Measurements from ENCODE around the gene THSD4.

The THSD4 gene

DNA sequence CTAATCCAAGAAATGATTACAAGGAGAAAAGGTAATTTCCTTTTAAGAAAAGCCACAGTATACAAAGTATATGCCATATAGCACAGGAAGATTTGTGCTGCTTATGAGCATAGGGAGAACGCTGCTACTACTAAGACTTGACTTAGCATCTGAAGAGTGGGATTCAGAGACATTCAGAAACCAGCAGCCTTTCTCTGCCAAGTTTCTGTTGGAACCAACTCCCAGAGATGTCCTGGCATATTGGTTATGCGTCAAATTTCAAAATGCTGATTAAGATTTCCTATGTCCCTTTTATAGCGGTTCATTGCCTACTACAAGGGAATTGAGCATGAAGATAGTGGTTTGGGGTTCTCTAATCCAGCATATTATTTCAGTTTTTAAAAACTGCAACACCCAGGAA lies 700.0 kb downstream of the THSD4 start:
- Histone ChIP-seq H3K9me2 (replicated peaks; ENCODE audit: control insufficient read depth, low read length) (no peaks in the 10 kb centered on the region), H3K9me3 (ENCODE audit: control insufficient read depth, insufficient read depth, low read length) (no peaks in the 10 kb centered on the region), H3K27ac (ENCODE audit: low read depth, low read length) (no peak overlapping the region), H3K79me2 (ENCODE audit: control insufficient read depth, low read length) (no peaks in the 10 kb centered on the region), H3K4me2 (ENCODE audit: low read length) (no peak overlapping the region), H4K20me1 (ENCODE audit: control insufficient read depth, insufficient read depth, low read depth, low read length) (no peaks in the 10 kb centered on the region), H3F3A (ENCODE audit: control insufficient read depth, insufficient read depth) (no peaks in the 10 kb centered on the region), H3K4me1 (ENCODE audit: control insufficient read depth, low read length) (no peaks in the 10 kb centered on the region), H3K4me3 (ENCODE audit: low read length) (no peak overlapping the region), H3K27me3 (ENCODE audit: control insufficient read depth, low read length) (no peaks in the 10 kb centered on the region), H3K36me3 (ENCODE audit: control insufficient read depth, low read length) (no peaks in the 10 kb centered on the region)
- TF ChIP-seq, protein P1, sequence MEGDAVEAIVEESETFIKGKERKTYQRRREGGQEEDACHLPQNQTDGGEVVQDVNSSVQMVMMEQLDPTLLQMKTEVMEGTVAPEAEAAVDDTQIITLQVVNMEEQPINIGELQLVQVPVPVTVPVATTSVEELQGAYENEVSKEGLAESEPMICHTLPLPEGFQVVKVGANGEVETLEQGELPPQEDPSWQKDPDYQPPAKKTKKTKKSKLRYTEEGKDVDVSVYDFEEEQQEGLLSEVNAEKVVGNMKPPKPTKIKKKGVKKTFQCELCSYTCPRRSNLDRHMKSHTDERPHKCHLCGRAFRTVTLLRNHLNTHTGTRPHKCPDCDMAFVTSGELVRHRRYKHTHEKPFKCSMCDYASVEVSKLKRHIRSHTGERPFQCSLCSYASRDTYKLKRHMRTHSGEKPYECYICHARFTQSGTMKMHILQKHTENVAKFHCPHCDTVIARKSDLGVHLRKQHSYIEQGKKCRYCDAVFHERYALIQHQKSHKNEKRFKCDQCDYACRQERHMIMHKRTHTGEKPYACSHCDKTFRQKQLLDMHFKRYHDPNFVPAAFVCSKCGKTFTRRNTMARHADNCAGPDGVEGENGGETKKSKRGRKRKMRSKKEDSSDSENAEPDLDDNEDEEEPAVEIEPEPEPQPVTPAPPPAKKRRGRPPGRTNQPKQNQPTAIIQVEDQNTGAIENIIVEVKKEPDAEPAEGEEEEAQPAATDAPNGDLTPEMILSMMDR (IDR thresholded peaks at IDR 0.05; ENCODE audit: low read depth, low read length, poor library complexity, severe bottlenecking), result no peak
- TF ChIP-seq EZH2phosphoT487 (IDR thresholded peaks at IDR 0.05; ENCODE audit: borderline replicate concordance, low read length), result no peak

DNA sequence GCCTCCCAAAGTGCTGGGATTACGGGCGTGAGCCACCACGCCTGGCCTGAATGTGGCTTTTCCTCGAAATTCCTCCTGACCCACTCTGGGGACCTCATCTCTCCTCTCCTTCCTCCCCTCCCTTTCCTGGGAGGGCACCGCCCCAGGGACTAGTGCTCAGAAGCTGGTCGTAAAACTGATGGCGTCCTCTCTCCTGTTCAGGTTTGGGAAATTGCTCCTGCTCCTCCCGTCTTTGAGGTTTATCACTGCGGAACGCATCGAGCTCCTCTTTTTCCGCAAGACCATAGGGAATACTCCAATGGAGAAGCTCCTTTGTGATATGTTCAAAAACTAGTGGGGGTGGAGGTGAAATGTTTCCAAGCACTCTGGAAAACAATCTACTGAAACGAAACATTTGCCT lies 702.1 kb downstream of the THSD4 start:
- H3F3A ChIP-seq (ENCODE audit: control insufficient read depth, insufficient read depth), result no peaks in the 10 kb centered on the region
- no peak overlapping the region for H3K4me2 ChIP-seq (ENCODE audit: low read length)
- H3K4me1 ChIP-seq (ENCODE audit: control insufficient read depth, low read length), result no peaks in the 10 kb centered on the region
- H3K79me2 ChIP-seq (ENCODE audit: control insufficient read depth, low read length), result no peaks in the 10 kb centered on the region
- no peak overlapping the region for H3K27ac ChIP-seq (ENCODE audit: low read depth, low read length)
- no peaks in the 10 kb centered on the region for H3K9me3 ChIP-seq (ENCODE audit: control insufficient read depth, insufficient read depth, low read length)
- no peaks in the 10 kb centered on the region for H3K9me2 ChIP-seq (replicated peaks; ENCODE audit: control insufficient read depth, low read length)
- no peak overlapping the region for H3K4me3 ChIP-seq (ENCODE audit: low read length)
- no peak for TF ChIP-seq EZH2phosphoT487 (IDR thresholded peaks at IDR 0.05; ENCODE audit: borderline replicate concordance, low read length)
- TF ChIP-seq, protein P1 (IDR thresholded peaks at IDR 0.05; ENCODE audit: low read depth, low read length, poor library complexity, severe bottlenecking), result no peak
- peaks cover 2% of the 10 kb centered on the region; the same call in 1 of the 2 replicates for H3K36me3 ChIP-seq (ENCODE audit: control insufficient read depth, low read length)
- H3K27me3 ChIP-seq (ENCODE audit: control insufficient read depth, low read length), result no peaks in the 10 kb centered on the region
- no peaks in the 10 kb centered on the region for H4K20me1 ChIP-seq (ENCODE audit: control insufficient read depth, insufficient read depth, low read depth, low read length)

DNA sequence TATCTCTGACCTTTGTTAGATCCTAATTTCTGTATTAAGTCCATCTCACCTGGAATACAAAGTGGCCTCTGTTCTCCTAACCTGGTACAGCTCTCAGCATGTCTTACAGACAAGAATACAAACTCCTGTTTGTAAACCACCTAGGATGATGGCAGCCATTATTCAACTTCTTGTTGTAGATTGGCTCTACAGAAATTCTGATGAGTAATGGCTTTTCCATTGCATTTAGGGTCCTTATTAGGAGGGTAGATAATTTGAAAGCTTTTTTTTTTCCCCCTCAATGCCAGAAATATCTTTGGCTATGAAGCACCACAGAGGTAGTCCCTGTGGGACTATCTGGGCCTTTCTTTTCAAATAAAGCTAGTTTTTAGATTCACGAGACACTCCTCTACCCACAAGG lies 704.9 kb downstream of the THSD4 start:
- Histone ChIP-seq H4K20me1 (ENCODE audit: control insufficient read depth, insufficient read depth, low read depth, low read length) (no peaks in the 10 kb centered on the region), H3F3A (ENCODE audit: control insufficient read depth, insufficient read depth) (no peaks in the 10 kb centered on the region), H3K4me3 (ENCODE audit: low read length) (no peak overlapping the region), H3K27me3 (ENCODE audit: control insufficient read depth, low read length) (no peaks in the 10 kb centered on the region), H3K4me2 (ENCODE audit: low read length) (no peak overlapping the region), H3K9me2 (replicated peaks; ENCODE audit: control insufficient read depth, low read length) (no peaks in the 10 kb centered on the region), H3K4me1 (ENCODE audit: control insufficient read depth, low read length) (no peaks in the 10 kb centered on the region), H3K9me3 (ENCODE audit: control insufficient read depth, insufficient read depth, low read length) (no peaks in the 10 kb centered on the region), H3K79me2 (ENCODE audit: control insufficient read depth, low read length) (no peaks in the 10 kb centered on the region), H3K27ac (ENCODE audit: low read depth, low read length) (no peak overlapping the region), H3K36me3 (ENCODE audit: control insufficient read depth, low read length) (peaks cover 18% of the 10 kb centered on the region)
- no peak for TF ChIP-seq EZH2phosphoT487 (IDR thresholded peaks at IDR 0.05; ENCODE audit: borderline replicate concordance, low read length)
- TF ChIP-seq, protein P1 (IDR thresholded peaks at IDR 0.05; ENCODE audit: low read depth, low read length, poor library complexity, severe bottlenecking), result no peak
